ENCODE data around the gene CDCA4.

CDCA4 gene

GRCh38 chr14:104976198-104977007 lies 44.5 kb downstream of the CDCA4 start:
- no peaks in the 10 kb centered on the region for H3K27me3 ChIP-seq (ENCODE audit: insufficient read depth, low read length, poor library complexity)
- no peak overlapping the region for H3K27ac ChIP-seq (ENCODE audit: low read length)
- no peak overlapping the region for H3K9ac ChIP-seq (ENCODE audit: low read depth, low read length)
- H4K20me1 ChIP-seq (ENCODE audit: insufficient read depth, low read length), result peaks cover 3% of the 10 kb centered on the region
- H3K4me3 ChIP-seq (ENCODE audit: low read depth in 1 of 2, low read length in 2 of 2), result no peak overlapping the region
- ATAC-seq (ENCODE audit: insufficient read depth, low read depth) (peak; percentile 92), DNase-seq (peak; percentile 79)
- TF ChIP-seq CTCF (IDR thresholded peaks at IDR 0.05; ENCODE audit: borderline replicate concordance, extremely low read depth, low read length, poor library complexity, severe bottlenecking) (peak; percentile 88), EZH2 (IDR thresholded peaks at IDR 0.05; ENCODE audit: borderline replicate concordance, low read depth, low read length, severe bottlenecking) (no peak)
- no peak overlapping the region for H3K4me2 ChIP-seq (ENCODE audit: insufficient read depth, low read length)
- no peaks in the 10 kb centered on the region for H3K36me3 ChIP-seq (ENCODE audit: insufficient read depth, low read length)
- no peaks in the 10 kb centered on the region; the same call in 1 of the 2 replicates for H3K4me1 ChIP-seq (ENCODE audit: insufficient read depth, low read length)
- no peaks in the 10 kb centered on the region for H3K9me3 ChIP-seq (ENCODE audit: insufficient read depth, low read length, severe bottlenecking)
- 0 out of 2 replicates have a peak overlapping the region, but pooled peaks have one; percentile 41 for H2AFZ ChIP-seq (ENCODE audit: low read depth, low read length)
- no peaks in the 10 kb centered on the region for H3K79me2 ChIP-seq (ENCODE audit: insufficient read depth, low read length)

- DNase-seq (peak; percentile 50), ATAC-seq (ENCODE audit: insufficient read depth, low read depth) (peak; percentile 65)
- Histone ChIP-seq H3K9ac (ENCODE audit: low read depth, low read length) (no peak overlapping the region), H3K9me3 (ENCODE audit: insufficient read depth, low read length, severe bottlenecking) (no peaks in the 10 kb centered on the region), H3K4me3 (ENCODE audit: low read depth in 1 of 2, low read length in 2 of 2) (no peak overlapping the region), H3K79me2 (ENCODE audit: insufficient read depth, low read length) (no peaks in the 10 kb centered on the region), H2AFZ (ENCODE audit: low read depth, low read length) (no peak overlapping the region), H3K36me3 (ENCODE audit: insufficient read depth, low read length) (no peaks in the 10 kb centered on the region), H3K4me2 (ENCODE audit: insufficient read depth, low read length) (no peak overlapping the region), H3K27me3 (ENCODE audit: insufficient read depth, low read length, poor library complexity) (no peaks in the 10 kb centered on the region), H3K27ac (ENCODE audit: low read length) (no peak overlapping the region), H4K20me1 (ENCODE audit: insufficient read depth, low read length) (peaks cover 3% of the 10 kb centered on the region), H3K4me1 (ENCODE audit: insufficient read depth, low read length) (no peaks in the 10 kb centered on the region; the same call in 1 of the 2 replicates)
- TF ChIP-seq EZH2 (IDR thresholded peaks at IDR 0.05; ENCODE audit: borderline replicate concordance, low read depth, low read length, severe bottlenecking), result no peak
- peak; percentile 56 for TF ChIP-seq CTCF (IDR thresholded peaks at IDR 0.05; ENCODE audit: borderline replicate concordance, extremely low read depth, low read length, poor library complexity, severe bottlenecking)
Measured at GRCh38 chr14:104975481-104976197, 45.2 kb downstream of the CDCA4 start.

GRCh38 chr14:104974665-104975390 lies 46.1 kb downstream of the CDCA4 start:
- Histone ChIP-seq H3K36me3 (ENCODE audit: insufficient read depth, low read length) (no peaks in the 10 kb centered on the region), H3K79me2 (ENCODE audit: insufficient read depth, low read length) (no peaks in the 10 kb centered on the region), H3K4me1 (ENCODE audit: insufficient read depth, low read length) (no peaks in the 10 kb centered on the region; the same call in 1 of the 2 replicates), H3K27ac (ENCODE audit: low read length) (no peak overlapping the region), H3K4me2 (ENCODE audit: insufficient read depth, low read length) (no peak overlapping the region), H2AFZ (ENCODE audit: low read depth, low read length) (no peak overlapping the region), H3K4me3 (ENCODE audit: low read depth in 1 of 2, low read length in 2 of 2) (no peak overlapping the region), H3K27me3 (ENCODE audit: insufficient read depth, low read length, poor library complexity) (no peaks in the 10 kb centered on the region), H4K20me1 (ENCODE audit: insufficient read depth, low read length) (peaks cover 3% of the 10 kb centered on the region), H3K9me3 (ENCODE audit: insufficient read depth, low read length, severe bottlenecking) (no peaks in the 10 kb centered on the region), H3K9ac (ENCODE audit: low read depth, low read length) (no peak overlapping the region)
- ATAC-seq (ENCODE audit: insufficient read depth, low read depth) (no peak), DNase-seq (no peak)
- no peak for TF ChIP-seq CTCF (IDR thresholded peaks at IDR 0.05; ENCODE audit: borderline replicate concordance, extremely low read depth, low read length, poor library complexity, severe bottlenecking)
